Activated CD4-positive, CD25-positive, alpha-beta regulatory T cell treated with anti-CD3 and anti-CD28 coated beads, Interleukin-2, amount 50 U/mL, for 16 hours (primary cell): ENCODE data around the gene ARL4C.

Source experiments
- DNase-seq: peaks from one replicate; pipeline ENCODE4 v3.0.0-alpha.2; 2020; ENCODE audit warnings: low read depth, low spot score

The ARL4C gene

GRCh38 chr2:234500394-234501006, 3.6 kb upstream of the ARL4C start:
- peak; percentile 61 for DNase-seq

- DNase-seq = no peak
These were observed 834 bp upstream of the ARL4C start for GRCh38 chr2:234497594-234498235.

- DNase-seq = no peak
These were observed 636 bp downstream of the ARL4C start for GRCh38 chr2:234496055-234496834.

GRCh38 chr2:234495251-234496054, 1.4 kb downstream of the ARL4C start:
- no peak for DNase-seq

- no peak for DNase-seq
These were observed 2.3 kb downstream of the ARL4C start for GRCh38 chr2:234494361-234495250.

GRCh38 chr2:234493796-234494195, 3.1 kb downstream of the ARL4C start:
- no peak for DNase-seq

GRCh38 chr2:234492717-234493485, 4.0 kb downstream of the ARL4C start:
- no peak for DNase-seq

- no peak for DNase-seq
These were observed 5.0 kb downstream of the ARL4C start for GRCh38 chr2:234491897-234492296.

GRCh38 chr2:234491281-234491680, 5.6 kb downstream of the ARL4C start:
- DNase-seq = no peak

- no peak for DNase-seq
These were observed 6.4 kb downstream of the ARL4C start for GRCh38 chr2:234490271-234491091.

GRCh38 chr2:234488913-234489451, 7.9 kb downstream of the ARL4C start:
- DNase-seq = no peak

GRCh38 chr2:234488486-234488885, 8.4 kb downstream of the ARL4C start:
- no peak for DNase-seq

GRCh38 chr2:234487356-234487755, 9.5 kb downstream of the ARL4C start:
- DNase-seq = no peak

GRCh38 chr2:234483568-234484251, 13.2 kb downstream of the ARL4C start:
- no peak for DNase-seq

- no peak for DNase-seq
These were observed 15.6 kb downstream of the ARL4C start for GRCh38 chr2:234481301-234481700.

- DNase-seq = no peak
These were observed 16.5 kb downstream of the ARL4C start for GRCh38 chr2:234480337-234480736.

GRCh38 chr2:234479465-234479864, 17.4 kb downstream of the ARL4C start:
- DNase-seq = no peak

- no peak for DNase-seq
These were observed 18.6 kb downstream of the ARL4C start for GRCh38 chr2:234478121-234478858.
